Kidney (tissue), 14 donors: ENCODE results near the gene PHF21B. TPM values are rescaled to one million over a fixed set of nuclear protein-coding genes. Genes with fewer than 3 reads are reported as not detected.

ENCODE experiments used
- DNase-seq, 5 donors: peaks; one replicate each; pipeline ENCODE4 v3.0.0-alpha.2; 2013 to 2020
- FAIRE-seq: peaks from 2 replicates; lab custom pipeline; 2012; peaks lifted over from hg19 to GRCh38; lab: Jason Lieb, UNC
- H3K27ac ChIP-seq, 2 donors: one replicate each; pipeline ENCODE4 v1.7.0; 2013; ENCODE audit warnings: low read depth in 2 of 2, low read length in 2 of 2, inconsistent platforms in 1 of 2
- H3K27me3 ChIP-seq: one replicate; pipeline ENCODE4 v1.7.1; 2013; ENCODE audit warnings: low read length, inconsistent platforms; ENCODE audit not compliant: control insufficient read depth, insufficient read depth
- H3K36me3 ChIP-seq, 3 donors: one replicate each; pipeline versions ENCODE4 v1.7.0 to v1.7.1; 2013; ENCODE audit warnings: low read length in 3 of 3, control low read depth in 1 of 3, inconsistent platforms in 1 of 3; ENCODE audit not compliant: insufficient read depth in 3 of 3, control insufficient read depth in 2 of 3
- H3K4me1 ChIP-seq, 3 donors: one replicate each; pipeline versions ENCODE4 v1.7.0 to v1.7.1; 2013; ENCODE audit warnings: low read length in 3 of 3, inconsistent platforms in 1 of 3, low read depth in 1 of 3; ENCODE audit not compliant: control insufficient read depth in 2 of 3, insufficient read depth in 2 of 3
- H3K4me3 ChIP-seq, 3 donors: one replicate each; pipeline versions ENCODE4 v1.7.0 to v1.8.1; 2013; ENCODE audit warnings: low read length in 3 of 3, control low read depth in 1 of 3, inconsistent platforms in 1 of 3
- H3K9ac ChIP-seq, 3 donors: one replicate each; pipeline versions ENCODE4 v1.7.0 to v1.7.1; 2013; ENCODE audit warnings: low read length in 3 of 3, control low read depth in 1 of 3, inconsistent platforms in 1 of 3
- H3K9me3 ChIP-seq, 3 donors: one replicate each; pipeline versions ENCODE4 v1.7.0 to v1.7.1; 2013; ENCODE audit warnings: low read length in 3 of 3, control low read depth in 1 of 3, inconsistent platforms in 1 of 3; ENCODE audit not compliant: control insufficient read depth in 2 of 3, insufficient read depth in 1 of 3
- CTCF ChIP-seq: IDR thresholded peaks from 3 replicates; pipeline ENCODE4 v1.5.1; 2012; ENCODE audit warnings: mild to moderate bottlenecking, moderate library complexity, borderline replicate concordance; ENCODE audit not compliant: insufficient read depth; ENCODE audit errors: extremely low read depth
- intact Hi-C: fragments of 100-400 bp; cut with DNase I; formaldehyde crosslinking; loops from one replicate; pipeline ENCODE4 v1.11.1; 2022
- polyA plus RNA-seq: library from polyadenylated mRNA; stranded (reverse); fragments of 350-450 nt; fragmentation: Illumina TruSeq; extraction: RNeasy Lipid Tissue Mini Kit (QIAGEN cat#74804); gene quantifications from one replicate; pipeline ENCODE4 v1.2.3, GENCODE V29; 2014; ENCODE audit warnings: low read depth, low replicate concordance; ENCODE audit not compliant: insufficient read depth
- total RNA-seq: library from RNA; stranded (reverse); fragmentation: NEBNext Ultra II Directional; extraction: Animal tissue kit (Norgen Biotek cat#: 25700); gene quantifications from one replicate; pipeline ENCODE4 v1.2.1, GENCODE V29; 2021
- donor health status: control.
- donor health status: control.
- donor health status: control.
- donor health status: control.
- donor health status: control.
- donor health status: DM: yes; HTN: yes; CAD: no.
- donor health status: Normal renal cell carcinoma (clear cell type).

PHF21B gene
- total and polyA plus RNA-seq, 2 donors from 2014 or later, result 1.1 to 2.8 TPM

GRCh38 chr22:45013138-45013537 lies 3.3 kb upstream of the PHF21B start:
- H3K9me3 ChIP-seq, result no peaks in the 10 kb centered on the region
- no peak overlapping the region for H3K27ac ChIP-seq
- intact Hi-C loops, result no loop called here
- FAIRE-seq, result no peak
- no peak for TF ChIP-seq CTCF
- H3K27me3 ChIP-seq, result no peaks in the 10 kb centered on the region
- peaks cover 0 to 4% (median 3%) of the 10 kb centered on the region in 3 donors for H3K4me1 ChIP-seq
- no peak overlapping the region for H3K9ac ChIP-seq
- no peak for DNase-seq
- H3K36me3 ChIP-seq, result no peaks in the 10 kb centered on the region
- no peak overlapping the region for H3K4me3 ChIP-seq

- no peak for TF ChIP-seq CTCF
- peak overlapping the region in 1 of 3 donors; percentile 6 for H3K9ac ChIP-seq
- intact Hi-C loops, result no loop called here
- H3K27me3 ChIP-seq, result no peaks in the 10 kb centered on the region
- H3K9me3 ChIP-seq, result no peaks in the 10 kb centered on the region
- H3K4me1 ChIP-seq, result peaks cover 1 to 4% (median 3%) of the 10 kb centered on the region in 3 donors
- peak in 2 of 5 donors; percentile 33 to 68 for DNase-seq
- H3K4me3 ChIP-seq, result peak overlapping the region; percentile 9 to 53 (median 38)
- H3K27ac ChIP-seq, result no peak overlapping the region
- FAIRE-seq, result no peak
- H3K36me3 ChIP-seq, result no peaks in the 10 kb centered on the region
These were observed 711 bp upstream of the PHF21B start for GRCh38 chr22:45010532-45010900.

GRCh38 chr22:45008751-45009605 lies 827 bp downstream of the PHF21B start:
- FAIRE-seq (no peak), DNase-seq (peak; percentile 35 to 80 (median 50))
- no peaks in the 10 kb centered on the region for H3K36me3 ChIP-seq
- H3K9me3 ChIP-seq, result no peaks in the 10 kb centered on the region
- H3K4me1 ChIP-seq, result peaks cover 3 to 4% (median 4%) of the 10 kb centered on the region in 3 donors
- H3K27me3 ChIP-seq, result no peaks in the 10 kb centered on the region
- no peak overlapping the region for H3K9ac ChIP-seq
- intact Hi-C loops, result no loop called here
- H3K27ac ChIP-seq, result peak overlapping the region in 1 of 2 donors; percentile 17
- H3K4me3 ChIP-seq, result peak overlapping the region in 2 of 3 donors; percentile 21 to 32
- TF ChIP-seq CTCF, result no peak
